HG03432 (cell line): Measurements from ENCODE around the gene PSD4.

ENCODE experiments used
- ATAC-seq: cut with Tn5 transposase; IDR thresholded peaks from one replicate; pipeline ENCODE4 v1.9.1; 2021; ENCODE audit warnings: mild to moderate bottlenecking, moderate library complexity; ENCODE audit not compliant: unreplicated experiment

PSD4 gene

DNA sequence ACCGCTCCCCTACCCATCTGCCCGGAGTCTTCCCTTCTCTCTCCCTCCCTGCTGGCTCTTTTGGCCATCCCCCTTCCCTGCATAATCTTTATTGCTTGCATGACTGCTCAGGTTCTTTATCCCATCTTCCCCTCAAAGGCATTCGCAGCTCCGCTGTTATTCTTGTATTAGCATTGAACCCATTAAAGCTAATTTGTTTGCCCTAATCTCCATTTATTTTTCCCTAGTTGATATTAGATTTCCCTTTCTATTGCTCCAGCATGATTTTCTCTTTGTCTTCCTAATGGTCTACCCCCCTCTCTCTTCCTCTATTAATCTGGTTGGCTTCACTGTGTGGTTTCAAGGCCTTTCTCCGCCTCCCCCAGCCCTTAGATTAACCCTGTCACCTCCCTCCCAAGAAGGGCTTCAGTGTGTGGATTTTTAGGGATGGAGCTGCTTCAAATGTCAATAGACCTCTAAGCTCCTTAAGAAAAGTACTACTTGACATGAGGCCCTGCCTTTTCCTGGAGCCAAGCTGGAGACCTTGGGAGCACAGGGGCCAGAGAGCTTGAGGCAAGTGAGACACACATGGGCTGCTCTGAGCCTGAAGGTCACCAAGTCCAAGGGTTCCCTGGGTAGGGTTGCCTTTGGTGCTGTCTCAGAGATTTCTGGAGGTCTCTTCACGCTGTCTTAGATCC is 84.8 kb downstream of the PSD4 start:
- ATAC-seq: no peak
